Bronchial epithelial cell (primary cell): Measurements from ENCODE around the gene FTCD. TPM values are rescaled to one million over a fixed set of nuclear protein-coding genes. Genes with fewer than 3 reads are reported as not detected.

ENCODE experiments used
- DNase-seq: peaks from one replicate; pipeline ENCODE4 v3.0.0-alpha.2; 2010; ENCODE audit warnings: low read depth
- FAIRE-seq: peaks from 2 replicates; lab custom pipeline; 2011; peaks lifted over from hg19 to GRCh38; lab: Jason Lieb, UNC
- H3K27me3 ChIP-seq: 2 replicates; pipeline ENCODE4 v1.5.1; 2011; ENCODE audit warnings: low read length; ENCODE audit not compliant: control insufficient read depth, insufficient read depth
- H3K36me3 ChIP-seq: 2 replicates; pipeline ENCODE4 v1.5.1; 2011; ENCODE audit warnings: low read length; ENCODE audit not compliant: control insufficient read depth, insufficient read depth
- H3K4me3 ChIP-seq: 2 replicates; pipeline ENCODE4 v1.5.1; 2011; ENCODE audit warnings: mild to moderate bottlenecking, low read depth, low read length, control low read depth
- CTCF ChIP-seq: IDR thresholded peaks from 2 replicates; pipeline ENCODE4 v1.5.1; 2011; ENCODE audit warnings: mild to moderate bottlenecking, moderate library complexity, low read length, control low read depth, inconsistent platforms; ENCODE audit not compliant: insufficient read depth, severe bottlenecking
- total RNA-seq: library from RNA; depleted of rRNA; stranded (reverse); fragments of >200 nt; gene quantifications from 2 replicates; pipeline ENCODE4 v1.2.1, GENCODE V29; 2014

The FTCD gene
- total RNA-seq, 1 donor from 2014 or later: not detected

- DNase-seq: no peak
- H3K4me3 ChIP-seq: no peak overlapping the region
- no peaks in the 10 kb centered on the region for H3K36me3 ChIP-seq
- TF ChIP-seq CTCF: no peak
- FAIRE-seq: no peak
- H3K27me3 ChIP-seq: no peaks in the 10 kb centered on the region
These were observed 30.2 kb downstream of the FTCD start for GRCh38 chr21:46124926-46125845.

- Histone ChIP-seq H3K36me3 (no peaks in the 10 kb centered on the region), H3K4me3 (no peak overlapping the region), H3K27me3 (no peaks in the 10 kb centered on the region)
- no peak for TF ChIP-seq CTCF
- DNase-seq: no peak
- no peak for FAIRE-seq
These were observed 31.1 kb downstream of the FTCD start for GRCh38 chr21:46124083-46124925.

- no peak for DNase-seq
- no peaks in the 10 kb centered on the region for H3K27me3 ChIP-seq
- no peak for TF ChIP-seq CTCF
- H3K4me3 ChIP-seq: no peak overlapping the region
- no peaks in the 10 kb centered on the region for H3K36me3 ChIP-seq
- FAIRE-seq: no peak
These were observed 32.4 kb downstream of the FTCD start for GRCh38 chr21:46122758-46123683.

GRCh38 chr21:46122237-46122671 lies 33.1 kb downstream of the FTCD start:
- FAIRE-seq: no peak
- no peak overlapping the region for H3K4me3 ChIP-seq
- no peaks in the 10 kb centered on the region for H3K27me3 ChIP-seq
- no peak for TF ChIP-seq CTCF
- peak; percentile 15 for DNase-seq
- H3K36me3 ChIP-seq: no peaks in the 10 kb centered on the region

- TF ChIP-seq CTCF: no peak
- no peak overlapping the region for H3K4me3 ChIP-seq
- H3K27me3 ChIP-seq: no peaks in the 10 kb centered on the region
- no peak for DNase-seq
- no peaks in the 10 kb centered on the region for H3K36me3 ChIP-seq
- no peak for FAIRE-seq
These were observed 33.8 kb downstream of the FTCD start for GRCh38 chr21:46121286-46122221.
